BJ (cell line): Measurements from ENCODE around the gene DENND2A. TPM values are rescaled to one million over a fixed set of nuclear protein-coding genes. Genes with fewer than 3 reads are reported as not detected.

Source experiments
- CTCF ChIA-PET: fragments of 350-600 bp; formaldehyde crosslinking; extraction: SDS; loops from one replicate; lab custom pipeline; 2021; ENCODE audit warnings: antibody characterized with exemption, inconsistent platforms; lab: Yijun Ruan, JAX
- POLR2A ChIA-PET: fragments of 300-600 bp; sonication (Branson Sonifier 250); formaldehyde crosslinking; extraction: SDS; loops from one replicate; lab custom pipeline; 2021; ENCODE audit warnings: antibody characterized with exemption; lab: Charles Lee
- DNase-seq: peaks from one replicate; pipeline ENCODE4 v3.0.0-alpha.2; 2011; ENCODE audit warnings: low read depth
- H3K27me3 ChIP-seq: 2 replicates; pipeline ENCODE4 v1.6.0; 2011; ENCODE audit warnings: low read length; ENCODE audit not compliant: control insufficient read depth, insufficient read depth
- H3K36me3 ChIP-seq: 2 replicates; pipeline ENCODE4 v1.5.1; 2011; ENCODE audit warnings: low read length; ENCODE audit not compliant: control insufficient read depth, insufficient read depth
- H3K4me3 ChIP-seq: 2 replicates; pipeline ENCODE4 v1.5.1; 2011; ENCODE audit warnings: low read depth, mild to moderate bottlenecking, control low read depth, low read length
- polyA plus RNA-seq: library from polyadenylated mRNA; depleted of rRNA; stranded (reverse); fragments of >200 nt; gene quantifications from 2 replicates; pipeline ENCODE4 v1.2.3, GENCODE V29; 2011
- TF ChIP-seq, protein P1 (sequence below): IDR thresholded peaks from 2 replicates; pipeline ENCODE4 v1.5.1; 2011; ENCODE audit warnings: low read depth, mild to moderate bottlenecking, control low read depth, inconsistent platforms, low read length, moderate library complexity; ENCODE audit not compliant: insufficient read depth

The DENND2A gene
- polyA plus RNA-seq, 1 experiment: 3.3 TPM

DNA sequence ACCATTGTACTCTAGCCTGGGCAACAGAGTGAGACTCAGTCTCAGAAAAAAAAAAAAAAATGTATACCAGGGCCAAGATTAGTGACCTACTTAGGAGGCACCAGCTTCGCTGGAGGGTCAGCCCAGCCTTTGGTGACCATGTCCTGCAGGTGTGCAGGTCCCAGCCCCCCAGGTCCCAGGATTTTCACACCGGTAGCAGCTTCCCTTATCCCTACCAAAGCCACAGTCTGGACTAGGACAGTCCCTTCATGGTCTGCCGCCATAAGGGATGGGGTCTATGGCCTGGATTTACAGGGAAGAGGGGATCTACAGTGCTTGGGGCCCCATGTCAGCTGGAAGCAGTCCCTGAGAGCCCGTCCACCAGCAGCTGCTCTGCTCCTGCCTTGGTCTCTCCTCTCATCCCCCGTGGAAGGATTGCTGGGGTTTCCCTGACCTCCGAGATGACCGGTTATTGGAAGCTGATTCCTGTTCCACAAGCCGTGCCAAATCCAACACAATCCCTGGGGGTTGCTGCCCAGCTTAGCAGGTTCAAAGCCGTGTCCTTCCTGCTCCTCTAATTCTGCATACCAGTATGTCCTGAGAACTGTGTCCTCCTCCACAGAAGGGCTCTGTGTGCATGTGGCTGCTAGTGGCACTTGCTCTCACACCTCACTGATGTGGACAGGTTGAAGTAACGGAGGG, 44.9 kb upstream of the DENND2A start:
- ChIA-PET CTCF (interaction anchor here (1.2 to 4.0 kb wide), 3 partner anchors 11 to 32 kb away, joined by 3 to 21 read pairs (median 4); no protein-coding TSS in a partner anchor), POLR2A (interaction anchor here (0.8 kb wide), 1 partner anchor 11 kb away, joined by 3 read pairs; no protein-coding TSS in a partner anchor)
- Histone ChIP-seq H3K4me3 (no peak overlapping the region), H3K27me3 (no peaks in the 10 kb centered on the region), H3K36me3 (peaks cover 16% of the 10 kb centered on the region)
- no peak for DNase-seq
- TF ChIP-seq, protein P1, sequence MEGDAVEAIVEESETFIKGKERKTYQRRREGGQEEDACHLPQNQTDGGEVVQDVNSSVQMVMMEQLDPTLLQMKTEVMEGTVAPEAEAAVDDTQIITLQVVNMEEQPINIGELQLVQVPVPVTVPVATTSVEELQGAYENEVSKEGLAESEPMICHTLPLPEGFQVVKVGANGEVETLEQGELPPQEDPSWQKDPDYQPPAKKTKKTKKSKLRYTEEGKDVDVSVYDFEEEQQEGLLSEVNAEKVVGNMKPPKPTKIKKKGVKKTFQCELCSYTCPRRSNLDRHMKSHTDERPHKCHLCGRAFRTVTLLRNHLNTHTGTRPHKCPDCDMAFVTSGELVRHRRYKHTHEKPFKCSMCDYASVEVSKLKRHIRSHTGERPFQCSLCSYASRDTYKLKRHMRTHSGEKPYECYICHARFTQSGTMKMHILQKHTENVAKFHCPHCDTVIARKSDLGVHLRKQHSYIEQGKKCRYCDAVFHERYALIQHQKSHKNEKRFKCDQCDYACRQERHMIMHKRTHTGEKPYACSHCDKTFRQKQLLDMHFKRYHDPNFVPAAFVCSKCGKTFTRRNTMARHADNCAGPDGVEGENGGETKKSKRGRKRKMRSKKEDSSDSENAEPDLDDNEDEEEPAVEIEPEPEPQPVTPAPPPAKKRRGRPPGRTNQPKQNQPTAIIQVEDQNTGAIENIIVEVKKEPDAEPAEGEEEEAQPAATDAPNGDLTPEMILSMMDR: no peak

DNA sequence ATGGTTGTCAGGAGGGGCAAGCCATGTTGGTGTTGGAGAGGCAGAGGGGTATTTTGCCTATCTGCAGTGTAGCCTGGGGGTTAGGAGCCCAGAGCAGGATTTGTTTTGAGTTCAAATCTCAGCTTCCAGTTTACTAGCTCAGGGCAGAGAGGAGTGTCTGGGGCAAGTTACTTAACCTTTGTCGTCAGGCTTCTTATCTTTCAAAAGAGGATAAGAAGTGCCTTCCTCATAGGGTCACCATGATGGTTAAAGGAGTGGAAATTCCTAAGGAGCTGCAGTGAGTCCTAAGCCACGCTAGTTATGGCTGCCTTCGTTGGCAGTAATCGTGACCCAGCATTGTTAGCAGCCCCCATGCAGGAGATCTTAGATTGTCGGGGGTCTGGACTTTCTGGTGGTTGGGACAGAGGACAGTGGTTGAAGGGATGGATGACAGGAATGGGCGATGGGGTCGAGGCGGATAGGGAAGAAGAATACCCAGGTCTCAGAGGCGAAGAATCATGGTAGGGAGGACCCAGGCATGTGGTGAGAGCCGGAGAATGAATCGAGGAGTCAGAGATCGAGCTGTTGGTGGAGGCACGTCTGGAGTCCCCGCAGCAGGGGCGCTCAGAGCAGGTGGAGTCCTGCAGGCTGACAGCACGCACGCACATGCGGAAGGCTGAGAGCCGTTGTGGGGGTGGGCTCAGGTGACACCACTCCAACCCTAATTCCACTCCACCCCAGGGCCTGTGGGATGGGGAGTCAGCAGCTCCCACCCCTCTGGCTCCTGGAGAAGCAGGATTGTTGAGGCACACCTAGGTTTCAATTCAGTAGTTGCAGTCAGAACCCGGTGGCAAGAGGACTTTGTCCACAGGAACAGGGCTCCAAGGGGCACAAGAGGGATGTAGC, 43.7 kb upstream of the DENND2A start:
- DNase-seq: no peak
- no peaks in the 10 kb centered on the region for H3K27me3 ChIP-seq
- CTCF ChIA-PET: interaction anchor here (1.0 to 4.0 kb wide), 3 partner anchors 9 to 327 kb away, joined by 3 to 21 read pairs (median 3); no protein-coding TSS in a partner anchor

DNA sequence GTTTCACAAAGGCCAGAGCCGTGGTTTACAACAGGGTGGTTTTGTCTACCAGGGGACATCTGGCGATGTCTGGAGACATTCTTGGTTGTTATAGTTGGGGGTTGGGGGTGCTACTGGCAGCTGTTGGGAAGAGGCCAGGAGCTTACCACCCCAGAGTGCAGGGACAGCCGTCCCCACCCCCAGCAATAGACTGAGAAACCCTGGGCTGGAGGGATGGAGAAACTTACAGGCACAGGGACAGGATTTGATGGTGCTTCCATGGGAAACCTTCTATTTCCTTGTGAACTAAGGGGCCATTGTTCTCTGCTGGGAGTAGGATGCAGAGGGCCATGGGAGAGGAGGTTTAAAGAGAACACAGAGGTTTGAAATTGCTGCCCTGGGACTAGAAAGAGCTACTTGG, 43.0 kb upstream of the DENND2A start:
- ChIA-PET CTCF (interaction anchor here (1.0 to 4.0 kb wide), 3 partner anchors 9 to 328 kb away, joined by 3 to 21 read pairs (median 3); no protein-coding TSS in a partner anchor), POLR2A (no interaction called here)
- H3K4me3 ChIP-seq: no peak overlapping the region
- DNase-seq: no peak
- TF ChIP-seq, protein P1: no peak
- H3K36me3 ChIP-seq: peaks cover 12% of the 10 kb centered on the region
- no peaks in the 10 kb centered on the region for H3K27me3 ChIP-seq

More for the DNA sequence above, 43.7 kb upstream of the DENND2A start:
- POLR2A ChIA-PET: no interaction called here
- peaks cover 13% of the 10 kb centered on the region for H3K36me3 ChIP-seq
- TF ChIP-seq, protein P1: no peak
- H3K4me3 ChIP-seq: no peak overlapping the region

- TF ChIP-seq, protein P1: no peak
- ChIA-PET CTCF (no interaction called here), POLR2A (no interaction called here)
- peaks cover 9% of the 10 kb centered on the region for H3K36me3 ChIP-seq
- no peak overlapping the region for H3K4me3 ChIP-seq
- no peak for DNase-seq
- H3K27me3 ChIP-seq: no peaks in the 10 kb centered on the region
Measured at GRCh38 chr7:140681766-140682165, 41.2 kb upstream of the DENND2A start.

GRCh38 chr7:140680886-140681285, 40.3 kb upstream of the DENND2A start:
- DNase-seq: no peak
- ChIA-PET CTCF (interaction anchor here (0.6 kb wide), 1 partner anchor 426 kb away, joined by 3 read pairs; no protein-coding TSS in a partner anchor), POLR2A (no interaction called here)
- H3K36me3 ChIP-seq: peaks cover 8% of the 10 kb centered on the region
- no peaks in the 10 kb centered on the region for H3K27me3 ChIP-seq
- TF ChIP-seq, protein P1: no peak
- no peak overlapping the region for H3K4me3 ChIP-seq
